GM03348 (cell line): ENCODE data around the gene CCDC178.
"Not testable (repeated sequence)": the region's sequence is repeated elsewhere in the genome, so short reads cannot be mapped to it uniquely, and the experiment has no call there.

ENCODE experiments used
- DNase-seq: peaks from one replicate; pipeline ENCODE4 v3.0.0; 2012; ENCODE audit warnings: low spot score

Gene CCDC178

GRCh38 chr18:32983721-32984120 lies 456.8 kb downstream of the CCDC178 start:
- no peak for DNase-seq

- no peak for DNase-seq
Measured at GRCh38 chr18:32980896-32981295, 459.6 kb downstream of the CCDC178 start.

GRCh38 chr18:32975501-32975900 lies 465.0 kb downstream of the CCDC178 start:
- DNase-seq = no peak

- no peak for DNase-seq
Measured at GRCh38 chr18:32975163-32975436, 465.4 kb downstream of the CCDC178 start.

GRCh38 chr18:32974421-32975162 lies 465.9 kb downstream of the CCDC178 start:
- DNase-seq = no peak

- DNase-seq = no peak
Measured at GRCh38 chr18:32968248-32968647, 472.3 kb downstream of the CCDC178 start.

GRCh38 chr18:32966141-32966540 lies 474.4 kb downstream of the CCDC178 start:
- no peak for DNase-seq

- DNase-seq = no peak
Measured at GRCh38 chr18:32961538-32961937, 479.0 kb downstream of the CCDC178 start.

GRCh38 chr18:32958746-32959145 lies 481.8 kb downstream of the CCDC178 start:
- no peak for DNase-seq

GRCh38 chr18:32956591-32957315 lies 483.8 kb downstream of the CCDC178 start:
- no peak for DNase-seq

- not testable (repeated sequence) for DNase-seq
Measured at GRCh38 chr18:32952318-32952717, 488.2 kb downstream of the CCDC178 start.

- no peak for DNase-seq
Measured at GRCh38 chr18:32937597-32937996, 502.9 kb downstream of the CCDC178 start.

GRCh38 chr18:32937066-32937465 lies 503.5 kb downstream of the CCDC178 start:
- DNase-seq = no peak

GRCh38 chr18:32934201-32934600 lies 506.3 kb downstream of the CCDC178 start:
- no peak for DNase-seq

- peak; percentile 48 for DNase-seq
Measured at GRCh38 chr18:32930695-32931301, 509.7 kb downstream of the CCDC178 start.

GRCh38 chr18:32929213-32929612 lies 511.3 kb downstream of the CCDC178 start:
- DNase-seq = no peak

- DNase-seq = no peak
Measured at GRCh38 chr18:32922951-32923430, 517.5 kb downstream of the CCDC178 start.

GRCh38 chr18:32920796-32921787 lies 519.4 kb downstream of the CCDC178 start:
- peak; percentile 72 for DNase-seq

GRCh38 chr18:32919799-32920198 lies 520.7 kb downstream of the CCDC178 start:
- DNase-seq = no peak

- DNase-seq = no peak
Measured at GRCh38 chr18:32918692-32919250, 521.8 kb downstream of the CCDC178 start.

GRCh38 chr18:32915516-32915915 lies 525.0 kb downstream of the CCDC178 start:
- DNase-seq = no peak
